Heart left ventricle (tissue), 16 donors: ENCODE results near the gene CBLN1. TPM values are rescaled to one million over a fixed set of nuclear protein-coding genes. Genes with fewer than 3 reads are reported as not detected.

ENCODE experiments used
- ATAC-seq, 4 donors: fragments of 200-7000 bp; cut with Tn5 transposase; one replicate each; pipeline ENCODE4 v1.9.1; 2020 to 2022; ENCODE audit warnings: moderate library complexity in 4 of 4, mild to moderate bottlenecking in 3 of 4, moderate number of reproducible peaks in 1 of 4
- DNase-seq, 5 donors: peaks; one replicate each; pipeline ENCODE4 v3.0.0-alpha.2; 2020
- H3K27ac ChIP-seq, 12 donors: fragments of 200-600 bp; sonication (generic) in 4 of 12; one replicate each; pipeline versions ENCODE4 v1.5.0 to v1.8.0; 2016 to 2022; ENCODE audit warnings: mild to moderate bottlenecking in 2 of 12
- H3K27me3 ChIP-seq, 9 donors: fragments of 200-600 bp; sonication (generic) in 2 of 9; one replicate each; pipeline versions ENCODE4 v1.5.1 to v1.8.0; 2016 to 2022; ENCODE audit warnings: mild to moderate bottlenecking in 3 of 9
- H3K36me3 ChIP-seq, 9 donors: fragments of 200-600 bp; sonication (generic) in 2 of 9; one replicate each; pipeline versions ENCODE4 v1.5.0 to v1.8.0; 2018 to 2022; ENCODE audit warnings: mild to moderate bottlenecking in 2 of 9
- H3K4me1 ChIP-seq, 12 donors: fragments of 200-600 bp; sonication (generic) in 4 of 12; one replicate each; pipeline versions ENCODE4 v1.5.0 to v1.8.0; 2016 to 2022; ENCODE audit warnings: mild to moderate bottlenecking in 3 of 12
- H3K4me3 ChIP-seq, 12 donors: fragments of 200-600 bp; sonication (generic) in 4 of 12; one replicate each; pipeline versions ENCODE4 v1.5.0 to v1.8.0; 2017 to 2022; ENCODE audit warnings: mild to moderate bottlenecking in 9 of 12, moderate library complexity in 4 of 12
- H3K9me3 ChIP-seq, 12 donors: fragments of 200-600 bp; sonication (generic) in 4 of 12; one replicate each; pipeline versions ENCODE4 v1.5.0 to v1.8.0; 2016 to 2022; ENCODE audit warnings: mild to moderate bottlenecking in 1 of 12
- CTCF ChIP-seq, 12 donors: fragments of 200-600 bp; sonication (generic) in 4 of 12; IDR thresholded peaks; one replicate each; pipeline versions ENCODE4 v1.5.0 to v1.8.0; 2018 to 2022; ENCODE audit warnings: antibody characterized with exemption in 12 of 12, mild to moderate bottlenecking in 5 of 12
- POLR2A ChIP-seq, 2 donors: fragments of 450-650 bp; IDR thresholded peaks; one replicate each; pipeline ENCODE4 v1.6.1; 2017; ENCODE audit warnings: antibody characterized with exemption in 2 of 2, mild to moderate bottlenecking in 2 of 2, moderate library complexity in 2 of 2
- WGBS, 4 donors: extraction: QIAGEN DNeasy Blood & Tissue Kit in 2 of 4; methylation state at CpG; one replicate each; pipeline versions ENCODE4 v1.1.5 to v1.1.7; 2013 to 2018; 5-methylcytosine and 5-hydroxymethylcytosine counted together
- intact Hi-C, 10 donors: fragments of 100-400 bp; cut with DNase I; formaldehyde crosslinking; loops; one replicate each; pipeline versions ENCODE4 v1.11.1 to v1.14.2; 2022
- polyA plus RNA-seq, 2 donors: library from polyadenylated mRNA; stranded (reverse); fragments of 200-250 nt; gene quantifications; one replicate each; pipeline ENCODE4 v1.2.3, GENCODE V29; 2013
- total RNA-seq, 9 donors: library from RNA; depleted of rRNA in 2 of 9; stranded (reverse); fragments of >200 nt in 2 of 9; fragmentation: NEBNext Ultra II Directional in 3 of 9; extraction: Animal tissue kit (Norgen Biotek cat#: 25700) in 3 of 9; gene quantifications; one replicate each; pipeline versions ENCODE4 v1.1.0 to v1.2.4, GENCODE V29; 2016 to 2023
- donor health status: ischemic (EF 13 %, LVEDD 7.1; RV severe dilation, severe dysfunction).
- donor health status: healthy with polysubstance abuse.
- donor health status: DM: no; HTN: yes; CAD: no.
- donor health status: DM: no; HTN: no; CAD: no.
- donor health status: ischemic (EF 25% LVEDD 6.9; RV normal size, moderate dysfunction).
- donor health status: ischemic (EF 25% LVEDD 5.7; RV mildly dilated, moderate dysfunction).
- donor health status: healthy.
- donor health status: DM: yes; HTN: yes; CAD: no.
- donor health status: ischemic (EF 35%, LVEDD 5.7; RV mildly dilated, moderate dysfunction).
- donor health status: nonischemic (EF 11% LVEDD 7.7; RV severe dilation, severe dysfunction).
- donor health status: DM: yes; HTN: yes; CAD: no.
- donor health status: PGD.
- donor health status: ischemic (EF 29% LVEDD 5.4; RV normal size, mild dysfunction).
- donor health status: nonischemic (EF 23%, LVEDD 6.1; RV moderate dilation, normal function).

Gene CBLN1
- total and polyA plus RNA-seq, 11 donors = 0.24 to 4.1 (median 1.5) TPM

- Histone ChIP-seq H3K36me3 (no peaks in the 10 kb centered on the region), H3K4me3 (no peak overlapping the region), H3K9me3 (peaks cover 0 to 16% (median 0%) of the 10 kb centered on the region in 12 donors), H3K27ac (no peak overlapping the region), H3K27me3 (peaks cover 0 to 3% (median 0%) of the 10 kb centered on the region in 9 donors), H3K4me1 (no peaks in the 10 kb centered on the region)
- TF ChIP-seq POLR2A (IDR thresholded peaks at IDR 0.05) = no peak
- TF ChIP-seq CTCF (IDR thresholded peaks at IDR 0.05) = no peak
- DNase-seq (no peak), ATAC-seq (no peak)
- WGBS, 4 donors = 82 to 89% (median 87%) methylated on average over 9 of the region's 9 CpGs
- intact Hi-C loops = no loop called here
Measured at GRCh38 chr16:49324703-49325102, 43.1 kb upstream of the CBLN1 start.

- H3K36me3 ChIP-seq = no peaks in the 10 kb centered on the region
- 81 to 96% (median 91%) methylated on average over 1 of the region's 1 CpG for WGBS, 4 donors
- H3K27me3 ChIP-seq = peaks cover 0 to 6% (median 0%) of the 10 kb centered on the region in 9 donors
- peaks cover 0 to 6% (median 0%) of the 10 kb centered on the region in 12 donors for H3K4me1 ChIP-seq
- ATAC-seq (no peak), DNase-seq (no peak)
- intact Hi-C loops = no loop called here
- peaks cover 0 to 20% (median 3%) of the 10 kb centered on the region in 12 donors for H3K9me3 ChIP-seq
- no peak overlapping the region for H3K4me3 ChIP-seq
- no peak for TF ChIP-seq POLR2A (IDR thresholded peaks at IDR 0.05)
- TF ChIP-seq CTCF (IDR thresholded peaks at IDR 0.05) = no peak
- no peak overlapping the region for H3K27ac ChIP-seq
Measured at GRCh38 chr16:49315602-49316001, 34.0 kb upstream of the CBLN1 start.

- WGBS, 4 donors = 42 to 53% (median 47%) methylated on average over 10 of the region's 10 CpGs
- peaks cover 0 to 6% (median 0%) of the 10 kb centered on the region in 12 donors for H3K9me3 ChIP-seq
Measured at GRCh38 chr16:49312389-49312985, 30.8 kb upstream of the CBLN1 start.

GRCh38 chr16:49311823-49312222 lies 30.2 kb upstream of the CBLN1 start:
- ATAC-seq = no peak
- Histone ChIP-seq H3K36me3 (no peaks in the 10 kb centered on the region), H3K27ac (no peak overlapping the region), H3K4me3 (no peak overlapping the region), H3K9me3 (peaks cover 0 to 6% (median 0%) of the 10 kb centered on the region in 12 donors), H3K4me1 (peaks cover 0 to 6% (median 0%) of the 10 kb centered on the region in 12 donors), H3K27me3 (peaks cover 0 to 10% (median 0%) of the 10 kb centered on the region in 9 donors)
- intact Hi-C loops = no loop called here
- DNase-seq = no peak
- TF ChIP-seq POLR2A (IDR thresholded peaks at IDR 0.05) = no peak
- no peak for TF ChIP-seq CTCF (IDR thresholded peaks at IDR 0.05)
- whole genome bisulfite sequencing, 4 donors = 62 to 71% (median 66%) methylated on average over 6 of the region's 6 CpGs

More at GRCh38 chr16:49312389-49312985, 30.8 kb upstream of the CBLN1 start:
- no peak for TF ChIP-seq POLR2A (IDR thresholded peaks at IDR 0.05)
- no peak for TF ChIP-seq CTCF (IDR thresholded peaks at IDR 0.05)
- Histone ChIP-seq H3K4me3 (no peak overlapping the region), H3K27me3 (peaks cover 0 to 10% (median 0%) of the 10 kb centered on the region in 9 donors), H3K27ac (no peak overlapping the region), H3K36me3 (no peaks in the 10 kb centered on the region), H3K4me1 (peaks cover 0 to 6% (median 0%) of the 10 kb centered on the region in 12 donors)
- intact Hi-C loops = no loop called here
- ATAC-seq (no peak), DNase-seq (no peak)
